NCI-H2107 treated with DMSO at 0.1 percent for 48 hours (cell line): ENCODE measurements around the gene ZMYND19.
"Not testable (repeated sequence)": the region's sequence is repeated elsewhere in the genome, so short reads cannot be mapped to it uniquely, and the experiment has no call there.

Source experiments
- DNase-seq: peaks from one replicate; lab custom pipeline; 2025; ENCODE audit not compliant: unreplicated experiment; lab: John Stamatoyannopoulos, UW

Gene ZMYND19

GRCh38 chr9:137614631-137615386, 24.5 kb upstream of the ZMYND19 start:
- DNase-seq, result no peak

- DNase-seq, result no peak
These were observed 23.6 kb upstream of the ZMYND19 start for GRCh38 chr9:137613738-137614523.

DNA sequence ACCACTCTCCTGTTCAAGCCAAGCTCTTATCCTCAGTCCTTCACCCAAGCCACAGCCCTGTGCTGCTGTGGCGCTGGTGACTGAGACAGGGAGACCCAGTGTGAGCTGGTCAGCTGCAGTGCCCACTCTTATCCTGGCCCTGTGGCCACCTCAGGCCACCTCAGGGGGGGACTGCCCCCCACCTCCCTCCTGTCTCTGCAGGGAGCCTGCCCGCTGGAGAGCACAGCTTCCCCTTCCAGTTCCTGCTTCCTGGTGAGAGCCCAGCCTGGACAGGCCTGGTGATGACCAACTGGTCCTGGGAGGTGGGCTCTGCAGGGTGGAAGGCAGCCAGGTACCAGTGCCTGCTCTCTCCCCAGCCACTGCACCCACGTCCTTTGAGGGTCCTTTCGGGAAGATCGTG, 22.9 kb upstream of the ZMYND19 start:
- no peak for DNase-seq

- DNase-seq, result no peak
These were observed 22.4 kb upstream of the ZMYND19 start for GRCh38 chr9:137612741-137613142.

DNA sequence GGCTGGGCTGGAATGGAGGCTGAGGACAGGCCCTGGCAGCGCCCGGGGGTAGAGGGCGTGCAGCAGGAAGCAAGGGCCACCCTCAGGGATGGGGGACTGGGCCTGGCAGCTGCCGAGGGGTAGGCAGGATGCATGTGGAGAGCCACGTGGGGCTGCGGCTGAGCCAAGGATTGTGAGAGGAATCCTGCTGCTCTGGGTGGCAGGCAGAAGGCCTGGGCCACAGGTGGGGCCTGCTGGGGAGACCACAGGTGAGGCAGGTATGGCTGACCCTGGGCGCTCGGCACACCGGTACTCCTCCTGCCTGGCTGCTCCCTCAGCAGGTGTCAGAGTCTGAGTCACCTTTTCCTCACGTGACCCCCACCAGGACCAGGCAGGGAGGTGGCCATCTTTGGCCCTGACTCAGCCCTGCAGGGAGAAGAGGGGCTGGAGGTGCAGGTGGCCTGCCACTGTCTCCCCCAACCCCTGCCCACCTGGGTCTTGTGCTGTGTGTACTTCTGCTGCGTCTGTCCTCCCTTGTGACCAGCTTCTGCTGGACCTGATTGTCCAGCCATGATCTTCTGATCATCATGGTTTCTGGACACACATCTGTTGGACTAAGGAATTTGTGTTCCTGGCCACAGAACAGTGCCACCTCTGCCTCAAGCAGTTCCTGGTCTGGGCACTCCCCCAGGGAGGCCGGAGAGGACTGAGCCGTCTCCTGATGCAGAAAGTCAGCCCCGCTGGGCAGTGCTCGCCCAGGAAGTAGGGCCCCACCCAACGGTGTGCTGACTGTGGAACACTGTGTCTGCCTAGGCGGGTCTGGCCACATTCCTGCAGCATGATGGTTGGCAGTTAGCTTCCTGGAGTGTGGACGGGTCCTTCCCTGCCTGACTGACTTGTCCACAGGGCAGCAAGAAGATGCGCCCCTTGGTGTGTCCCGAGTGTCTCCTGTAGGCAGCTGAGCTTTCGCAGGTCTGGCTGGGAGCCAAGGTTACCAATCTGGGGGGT, 21.6 kb upstream of the ZMYND19 start:
- DNase-seq, result peak; percentile 49

- no peak for DNase-seq
These were observed 20.6 kb upstream of the ZMYND19 start for GRCh38 chr9:137610944-137611343.

DNA sequence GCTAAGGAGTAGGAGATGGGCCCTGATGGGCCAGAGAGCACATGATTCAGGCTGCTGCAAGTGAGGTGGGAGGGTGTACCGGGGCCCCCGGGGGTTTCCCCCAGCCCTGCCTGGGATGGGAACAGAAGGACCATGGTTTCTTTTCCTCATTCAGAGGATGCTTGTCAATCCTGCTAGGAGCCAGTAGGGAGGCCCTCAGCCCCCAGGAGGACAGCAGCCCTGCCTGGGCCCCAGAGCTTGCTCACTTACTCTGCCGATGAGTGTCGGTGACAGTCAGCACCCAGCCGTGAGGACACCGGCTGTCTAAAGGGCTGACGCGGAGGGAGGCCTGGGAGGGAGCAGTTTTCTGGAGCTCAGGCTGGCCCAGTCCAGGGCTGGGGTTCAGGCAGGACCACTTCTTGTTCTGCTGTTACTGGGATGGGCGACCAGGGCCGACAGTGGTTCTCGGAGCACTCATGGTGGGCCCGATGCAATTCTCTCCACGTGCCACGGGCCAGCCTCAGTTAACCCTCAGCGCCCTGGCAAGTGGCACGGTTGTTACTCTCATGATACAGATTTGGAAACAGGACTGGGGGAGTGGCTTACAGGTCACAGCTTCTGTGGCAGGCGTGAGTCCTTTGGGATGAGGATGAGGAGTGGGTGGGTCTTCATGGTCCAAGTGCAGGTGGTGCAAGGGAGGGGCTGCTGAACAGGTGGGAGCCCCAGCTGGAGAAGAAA, 17.0 kb upstream of the ZMYND19 start:
- DNase-seq, result no peak

DNA sequence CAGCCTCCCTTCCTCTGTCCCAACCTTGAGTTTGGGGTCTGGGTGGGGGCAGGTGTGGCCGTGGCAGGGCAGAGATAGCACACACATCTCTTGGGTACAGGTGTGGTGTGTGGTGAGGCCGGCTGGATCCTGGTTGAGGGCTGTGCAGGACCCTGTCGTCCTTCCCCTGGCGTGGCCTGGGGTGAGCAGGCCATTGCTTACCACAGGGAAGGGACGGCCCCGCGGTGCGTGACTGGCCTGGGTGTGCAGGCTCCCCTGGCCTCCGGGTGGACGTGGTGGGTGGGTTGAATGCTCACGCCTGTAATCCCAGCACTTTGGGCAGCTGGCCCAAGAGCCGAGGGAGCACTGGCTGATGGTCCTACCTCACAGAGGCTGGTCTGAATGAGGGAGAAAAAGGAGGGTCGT, 16.4 kb upstream of the ZMYND19 start:
- no peak for DNase-seq

DNA sequence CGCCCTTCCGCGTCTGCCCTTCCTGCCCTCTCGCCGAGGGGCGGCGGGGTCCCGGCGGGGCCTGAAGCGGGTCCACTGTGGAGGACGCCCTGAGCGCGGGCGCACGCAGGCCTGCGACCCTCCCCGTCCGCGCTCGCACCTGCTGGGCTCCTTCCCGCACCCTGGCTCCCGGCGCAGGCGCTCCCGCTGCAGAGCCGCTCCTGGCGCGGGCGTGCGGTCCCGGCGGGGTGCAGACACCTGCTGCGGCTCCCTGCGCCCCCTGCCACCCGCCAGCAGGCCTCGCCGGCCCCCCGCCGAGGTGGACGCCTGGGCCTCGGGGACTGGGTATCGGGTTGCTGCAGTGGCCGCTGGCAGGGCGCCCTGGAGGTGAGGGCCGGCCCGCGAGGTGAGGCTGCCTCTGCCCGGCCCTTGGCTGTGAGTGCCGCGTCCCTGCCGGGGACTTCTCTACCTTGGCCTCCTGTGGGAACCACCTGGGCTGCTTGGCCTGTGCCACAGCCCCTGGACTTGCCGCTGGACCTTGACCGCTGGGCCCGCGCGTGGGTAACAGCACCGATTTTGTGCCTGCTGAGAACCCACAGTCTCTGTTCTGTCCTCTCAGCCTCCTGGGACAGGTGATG, 15.8 kb upstream of the ZMYND19 start:
- DNase-seq, result no peak

- DNase-seq, result peak; percentile 79
These were observed 15.1 kb upstream of the ZMYND19 start, which contains the start of gene ARRDC1 for GRCh38 chr9:137605121-137606004. Gene ARRDC1, plus strand, starts transcription at chr9:137605686. Its CDS starts 32 bp downstream, at chr9:137605718.

DNA sequence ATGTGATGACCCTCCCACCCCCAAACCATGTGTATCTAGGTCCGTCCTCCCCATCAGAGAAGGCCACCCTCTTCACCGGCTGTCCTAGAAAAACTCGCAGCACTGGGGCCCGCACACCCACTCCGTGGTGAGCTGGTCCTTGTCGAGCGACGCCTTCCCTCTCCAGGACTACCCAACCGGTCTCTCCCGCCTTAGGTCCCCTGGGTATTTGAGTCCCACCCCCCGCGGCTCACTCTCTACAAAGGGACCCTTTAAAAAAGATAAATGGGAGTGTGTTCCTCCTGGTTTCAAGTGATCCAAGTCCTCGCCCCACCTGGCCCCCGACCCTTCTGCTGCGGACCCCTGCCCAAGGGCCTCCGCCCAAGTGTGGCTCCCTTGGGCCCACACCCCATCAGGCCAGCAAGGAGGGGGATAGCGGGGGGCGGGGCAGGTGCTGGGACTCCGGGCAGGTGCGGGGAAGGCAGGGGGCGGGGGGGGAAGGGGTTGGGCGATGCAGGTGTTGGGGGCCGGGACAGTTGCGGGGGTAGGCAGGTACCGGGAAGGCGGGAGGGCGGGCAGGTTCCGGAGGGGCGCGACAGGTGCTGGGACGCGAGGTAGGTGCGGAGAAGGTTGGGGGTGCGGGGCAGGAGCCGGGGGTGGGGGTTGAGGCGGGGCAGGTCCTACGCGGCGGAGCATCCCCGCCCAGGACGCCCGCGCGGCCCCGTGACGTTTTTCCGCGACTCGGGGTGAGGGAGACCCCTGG, 14.2 kb upstream of the ZMYND19 start:
- DNase-seq, result no peak

GRCh38 chr9:137603879-137604278, 13.6 kb upstream of the ZMYND19 start:
- DNase-seq, result no peak

GRCh38 chr9:137602661-137603060, 12.3 kb upstream of the ZMYND19 start:
- DNase-seq, result peak; percentile 45

DNA sequence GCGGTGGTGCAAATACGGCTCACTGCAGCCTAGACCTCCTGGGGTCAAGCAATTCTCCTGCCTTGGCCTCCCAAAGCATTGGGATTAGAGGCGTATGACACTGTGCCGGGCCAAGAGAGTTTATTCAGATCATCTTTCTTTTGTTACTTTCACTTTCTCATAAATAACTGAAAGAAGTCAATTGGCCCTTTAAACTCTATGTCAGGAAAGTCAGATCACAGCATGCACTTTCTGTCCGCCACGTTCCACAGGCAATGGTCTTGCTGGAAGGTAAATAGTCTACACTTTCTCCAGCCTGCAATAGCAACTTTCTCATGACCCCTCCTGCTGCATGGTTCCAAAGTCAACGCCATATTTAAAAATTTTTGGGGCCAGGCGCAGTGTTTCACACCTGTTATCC, 8.6 kb upstream of the ZMYND19 start:
- no peak for DNase-seq

DNA sequence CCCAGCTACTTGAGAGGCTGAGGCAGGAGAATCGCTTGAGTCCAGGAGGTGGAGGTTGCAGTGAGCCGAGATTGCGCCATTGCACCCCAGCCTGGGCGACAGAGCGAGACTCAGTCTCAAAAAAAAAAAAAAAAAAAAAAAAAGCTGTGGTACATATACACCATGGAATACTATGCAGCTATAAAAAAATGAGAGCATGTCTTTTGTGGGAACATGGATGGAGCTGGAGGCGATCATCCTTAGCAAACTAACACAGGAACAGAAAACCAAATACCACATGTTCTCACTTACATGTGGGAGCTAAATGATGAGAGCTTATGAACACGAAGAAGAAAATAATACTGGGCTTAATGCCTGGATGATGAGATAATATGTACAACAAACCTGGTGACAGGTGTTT, 6.3 kb upstream of the ZMYND19 start:
- not testable (repeated sequence) for DNase-seq

GRCh38 chr9:137593176-137593575, 2.9 kb upstream of the ZMYND19 start:
- peak; percentile 89 for DNase-seq

DNA sequence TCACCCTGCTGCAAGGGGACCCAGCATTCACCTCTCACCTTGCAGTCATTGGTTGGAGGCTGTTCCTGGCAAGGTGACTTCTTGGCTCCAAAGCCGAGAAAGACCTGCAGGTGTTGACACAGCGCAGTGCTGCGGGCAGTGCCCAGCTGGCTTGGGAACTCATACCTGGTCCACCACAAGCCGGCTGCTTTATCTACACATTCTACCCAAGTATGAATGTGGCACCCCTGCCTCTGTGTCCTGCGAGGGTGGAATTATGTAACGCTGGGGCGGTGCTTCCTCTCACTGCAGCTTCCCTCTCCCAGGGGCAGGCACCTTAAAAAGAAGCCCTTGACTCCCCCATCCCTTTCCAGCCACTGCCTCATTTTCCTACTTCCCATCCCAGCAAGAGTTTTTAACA, 2.5 kb upstream of the ZMYND19 start:
- no peak for DNase-seq

DNA sequence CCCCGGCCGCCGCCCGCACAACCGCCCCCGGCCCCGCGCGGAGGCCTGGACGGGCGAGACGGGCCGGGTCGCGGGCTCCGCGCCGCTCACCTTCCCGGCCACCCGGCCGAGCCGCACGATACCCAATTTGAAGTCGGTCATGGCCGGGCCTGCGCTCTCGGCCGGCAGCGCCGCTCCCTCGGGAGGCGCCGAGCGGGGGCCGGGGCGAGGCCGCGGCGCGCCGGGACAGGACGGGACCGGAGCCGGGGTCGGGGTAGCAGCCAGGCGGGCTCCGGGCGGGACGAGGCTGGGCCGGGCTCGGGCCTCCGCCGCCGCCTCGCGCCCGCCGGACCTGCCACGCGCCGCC, 216 bp downstream of the ZMYND19 start:
- no peak for DNase-seq
